Stimulated activated CD4-positive, alpha-beta T cell treated with anti-CD3 and anti-CD28 coated beads, Interleukin-4, amount 100 ng/mL, for 1 hour (primary cell): ENCODE data around the gene KCNMA1.

Source experiments
- DNase-seq: peaks from one replicate; pipeline ENCODE4 v3.0.0-alpha.2; 2020

KCNMA1 gene

DNA sequence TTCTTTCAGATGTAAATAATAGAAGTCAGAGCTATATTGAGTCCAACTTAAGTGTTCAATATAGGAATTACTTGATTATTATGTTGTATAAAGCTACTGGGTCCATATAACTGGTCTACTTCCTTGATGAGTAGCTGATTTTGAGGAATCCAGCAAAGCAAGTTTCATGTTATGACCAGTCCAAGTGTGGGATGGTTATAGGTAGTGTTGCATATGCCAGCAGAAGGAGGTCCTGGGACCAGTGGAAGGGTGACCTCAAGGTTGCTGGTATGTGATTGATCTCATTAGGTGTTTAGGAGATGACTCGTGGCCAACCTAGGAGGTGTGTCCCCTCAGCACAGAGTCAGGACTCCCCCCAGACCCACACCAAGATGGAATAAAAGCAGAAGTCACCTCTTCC, 551.5 kb downstream of the KCNMA1 start:
- DNase-seq: no peak

DNA sequence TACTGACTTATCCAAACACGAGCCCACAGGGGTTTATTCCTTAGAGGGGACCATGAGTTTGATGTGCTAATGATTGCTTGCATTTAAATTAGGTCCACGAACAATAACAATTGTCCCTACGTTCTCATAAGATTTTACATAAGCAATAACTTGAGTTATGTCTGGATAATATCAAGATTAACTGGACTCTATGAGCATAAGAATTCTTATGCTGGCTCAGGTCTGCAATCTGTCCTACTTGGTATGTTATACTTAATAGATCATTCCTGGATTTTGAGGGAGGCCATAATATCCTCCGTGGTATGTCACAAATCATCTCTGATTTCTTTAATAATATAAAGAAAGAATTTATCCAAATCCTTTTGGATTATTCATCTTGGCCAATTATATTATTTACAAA, 552.3 kb downstream of the KCNMA1 start:
- DNase-seq: no peak

DNA sequence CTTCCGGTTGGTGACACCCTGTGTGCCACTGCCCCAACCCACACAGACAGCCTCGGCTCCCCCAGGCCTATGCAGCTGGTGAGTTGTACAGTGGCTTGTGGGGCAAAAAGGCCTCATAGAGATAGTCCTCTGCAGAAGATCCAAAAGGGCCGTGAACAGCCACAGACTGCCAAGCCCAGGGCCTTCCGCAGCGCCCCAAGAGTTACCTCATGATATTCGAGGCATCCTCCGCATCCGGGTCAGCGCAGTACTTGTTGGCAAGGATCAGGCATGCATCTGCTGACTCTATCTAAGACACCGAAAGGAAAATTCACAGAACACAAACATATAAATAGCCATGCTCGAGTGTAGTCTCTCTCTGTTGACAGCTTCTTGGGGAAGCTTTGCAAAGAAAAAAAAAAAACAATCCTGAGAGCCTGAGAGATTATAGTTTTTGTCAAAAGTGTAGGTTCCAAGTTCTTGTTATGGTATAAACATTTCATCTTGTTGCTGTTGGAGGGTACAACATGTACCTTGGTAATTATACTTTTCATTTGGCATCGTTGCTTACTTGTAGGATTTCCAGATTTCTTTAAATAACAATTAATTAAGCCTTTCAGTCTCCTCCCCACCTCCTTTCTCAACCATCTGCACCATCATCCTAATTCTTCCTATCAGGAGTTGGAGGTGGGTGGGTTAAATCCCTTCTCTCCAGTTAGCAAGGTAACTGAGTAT, 553.0 kb downstream of the KCNMA1 start:
- no peak for DNase-seq

DNA sequence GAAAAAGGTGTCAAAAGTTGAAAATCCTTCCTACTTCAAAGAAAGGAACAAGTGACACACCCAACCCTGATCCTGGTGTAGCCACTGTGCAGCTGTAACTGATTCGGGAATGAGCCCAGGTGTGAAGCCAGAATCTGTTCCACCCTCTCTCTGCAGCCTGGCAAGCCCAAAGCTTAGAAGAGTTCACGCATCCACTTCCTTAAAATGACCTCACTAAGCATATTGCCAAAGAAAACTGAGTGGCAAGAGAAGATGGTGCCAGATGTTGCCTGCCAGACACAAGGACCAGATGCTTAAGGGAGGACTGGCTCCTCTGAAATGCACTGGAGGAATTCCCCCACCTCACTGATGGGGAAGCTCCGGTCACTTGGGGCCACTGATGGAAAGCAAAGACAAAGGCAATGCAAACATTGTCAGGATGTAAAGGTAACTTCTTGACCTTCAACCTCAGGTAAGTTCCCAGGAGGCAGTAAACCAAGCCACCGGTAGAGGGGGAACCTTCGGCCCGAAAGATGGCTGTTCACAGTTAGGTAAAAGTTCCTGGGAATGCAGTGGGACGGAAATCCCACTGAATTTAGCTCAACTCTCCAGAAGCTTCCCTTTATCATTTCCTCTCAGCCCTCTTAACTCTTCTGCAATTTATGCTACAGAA, 554.9 kb downstream of the KCNMA1 start:
- DNase-seq: no peak

DNA sequence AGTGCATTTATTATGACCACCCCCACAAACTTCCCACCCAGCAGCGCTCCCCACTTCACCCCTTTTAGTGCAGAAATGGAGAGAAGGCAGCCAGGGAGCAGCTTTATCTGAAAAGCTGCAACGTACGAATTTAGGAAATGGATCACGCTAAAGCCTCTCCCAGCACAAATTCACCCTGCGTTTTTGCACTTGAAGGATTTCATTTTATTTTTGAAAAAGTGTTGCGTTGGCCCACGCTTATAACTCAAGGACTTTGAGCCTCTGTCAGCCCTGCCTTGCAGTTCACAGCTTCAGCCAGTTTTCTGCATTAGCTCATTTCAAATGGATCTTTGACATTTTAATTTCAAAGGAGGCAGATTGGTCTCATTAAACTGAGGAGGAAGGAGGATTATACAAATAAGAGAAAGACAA, 556.1 kb downstream of the KCNMA1 start:
- no peak for DNase-seq

DNA sequence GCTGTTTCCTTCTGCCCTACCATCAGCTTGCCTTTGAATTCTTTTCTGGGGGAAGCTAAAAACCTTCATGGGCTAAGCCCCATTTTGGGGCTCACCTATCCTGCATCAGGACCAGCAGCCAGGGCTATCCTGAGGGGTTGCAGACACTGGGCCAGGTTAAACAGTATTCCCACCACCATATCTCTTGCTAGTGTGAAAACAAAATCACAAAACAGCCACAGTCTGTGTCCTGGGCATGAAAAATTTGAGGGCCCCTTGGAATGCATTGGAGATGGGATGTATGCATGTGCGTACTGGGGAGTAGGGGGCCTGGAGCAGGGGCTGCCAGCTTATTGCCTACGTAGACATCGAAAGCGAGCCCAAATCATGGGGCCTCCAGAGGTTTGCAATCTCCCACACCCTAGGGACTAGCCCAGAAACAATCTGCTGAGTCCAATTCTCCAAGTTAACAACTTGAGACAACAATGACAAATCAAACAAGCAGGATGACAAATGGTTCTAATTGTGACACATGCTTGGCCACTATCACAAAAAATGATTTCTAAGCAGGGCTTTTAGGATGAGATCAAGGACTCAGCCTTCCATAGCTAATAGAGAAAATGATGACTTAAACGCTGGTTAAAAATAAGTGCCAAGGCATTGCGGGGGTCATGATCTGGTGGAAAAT, 557.1 kb downstream of the KCNMA1 start:
- DNase-seq: no peak

DNA sequence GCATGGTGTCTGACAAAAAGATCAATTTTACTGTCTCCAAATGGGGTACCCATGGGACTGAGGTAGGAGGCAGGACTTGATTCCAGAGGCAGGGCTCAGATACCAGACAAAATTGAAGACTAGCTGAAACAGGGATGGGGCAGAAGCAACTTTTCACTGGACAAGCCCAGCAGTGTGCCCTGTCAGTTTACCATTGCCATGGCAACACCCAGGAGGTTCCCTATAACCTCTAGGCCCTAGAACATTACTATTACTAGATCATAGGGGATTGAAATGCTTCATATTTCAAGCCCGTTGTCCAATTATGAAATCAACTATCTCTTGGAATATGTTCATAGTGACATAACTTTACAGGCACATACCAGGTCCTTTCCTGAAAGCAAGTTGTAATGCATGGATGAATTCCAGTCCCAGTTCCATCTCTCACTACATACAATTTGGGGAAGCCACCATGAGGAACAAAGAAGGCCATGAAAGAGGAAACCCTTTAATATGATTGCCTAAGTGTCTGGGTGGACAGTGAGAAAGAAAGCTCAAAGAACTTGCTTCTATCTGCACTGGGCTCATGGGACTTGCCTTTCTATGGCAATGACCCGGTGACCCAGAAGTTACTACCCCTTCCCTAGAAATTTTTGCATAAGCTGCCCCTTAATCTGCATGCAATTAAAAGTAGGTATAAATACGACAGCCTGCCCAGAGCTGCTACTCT, 557.9 kb downstream of the KCNMA1 start:
- DNase-seq: no peak

DNA sequence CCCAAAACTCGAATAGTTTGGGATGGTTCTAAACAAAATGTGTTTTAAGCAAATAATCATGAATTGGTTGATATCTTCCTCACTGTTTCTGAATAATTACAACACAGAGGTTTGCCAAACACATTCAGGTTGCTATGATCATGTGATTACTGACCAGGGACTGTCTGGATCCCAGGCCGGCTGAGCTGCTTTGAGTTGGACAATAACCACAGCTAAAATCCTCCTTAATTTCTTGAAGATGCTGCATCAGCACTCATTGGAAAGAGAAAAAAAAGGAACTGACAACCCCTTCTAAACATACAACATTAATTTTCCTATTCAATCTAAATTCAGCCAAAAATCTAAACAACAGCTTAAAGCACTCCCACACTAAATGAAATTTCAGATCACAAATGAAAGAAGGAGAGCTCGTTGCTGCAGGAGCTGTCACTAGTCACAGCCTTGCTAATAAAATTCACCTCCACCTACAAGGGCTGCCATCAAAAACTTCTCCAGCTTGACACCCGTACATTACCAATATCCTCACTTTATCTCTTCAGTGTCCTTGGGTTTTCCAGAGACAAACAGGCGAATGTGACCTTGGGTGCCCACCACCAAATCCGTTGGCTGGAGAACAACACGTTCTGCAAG, 560.2 kb downstream of the KCNMA1 start:
- no peak for DNase-seq

DNA sequence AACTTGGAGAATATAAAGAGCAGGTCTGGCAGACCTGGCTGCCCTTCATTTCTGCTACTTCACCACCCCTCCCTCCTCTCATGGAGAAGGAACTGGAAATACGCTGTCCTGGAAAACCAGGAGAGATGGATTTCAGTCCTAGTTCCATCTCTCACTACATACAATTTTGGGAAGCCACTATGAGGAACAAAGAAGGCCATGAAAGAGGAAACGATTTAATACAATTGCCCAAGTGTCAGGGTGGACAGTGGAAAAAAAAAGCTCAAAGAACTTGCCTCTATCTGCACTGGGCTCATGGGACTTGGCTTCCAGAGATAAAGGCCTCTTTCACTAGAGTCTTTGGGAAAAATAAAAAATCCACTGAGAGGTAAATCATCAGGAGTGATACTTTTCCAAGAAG, 561.7 kb downstream of the KCNMA1 start:
- no peak for DNase-seq

DNA sequence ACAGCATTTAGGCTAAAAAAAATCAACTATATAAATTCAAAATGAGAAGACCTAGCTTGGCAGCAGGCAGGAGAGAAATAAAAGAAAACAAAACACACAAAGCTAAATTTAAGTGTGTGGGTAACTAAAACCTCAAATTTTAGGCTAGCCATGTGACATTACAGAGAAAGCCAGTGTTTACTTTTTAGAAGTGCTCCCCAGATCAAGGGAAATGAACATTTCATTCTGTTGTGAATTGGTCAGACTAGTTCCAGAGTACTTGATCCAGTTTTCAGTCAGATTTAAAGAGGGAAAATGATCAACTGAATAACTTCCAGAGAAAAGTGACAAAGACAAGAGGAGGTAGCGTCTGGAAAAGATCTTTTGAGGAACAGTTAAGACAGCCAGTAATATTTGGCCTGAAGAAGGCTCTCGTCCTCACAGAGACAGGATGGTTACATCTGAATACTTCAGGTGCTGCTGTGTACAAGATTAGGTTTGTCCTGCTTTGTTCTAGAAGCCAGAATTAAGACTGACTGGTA, 563.4 kb downstream of the KCNMA1 start:
- no peak for DNase-seq

DNA sequence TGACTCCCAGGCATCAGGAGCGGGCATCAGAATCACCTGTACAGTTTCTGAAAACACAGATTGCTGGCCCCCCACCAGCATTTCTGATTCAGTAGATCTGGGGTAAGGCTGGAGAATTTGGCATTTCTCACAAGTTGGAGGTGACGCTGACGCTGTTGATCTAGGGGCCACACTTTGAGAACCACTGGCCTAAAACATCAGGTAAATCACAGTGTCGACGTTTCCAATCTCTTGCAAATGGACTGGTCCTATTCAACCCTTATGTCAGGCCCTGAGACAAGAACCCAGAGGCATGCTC, 564.0 kb downstream of the KCNMA1 start:
- no peak for DNase-seq

DNA sequence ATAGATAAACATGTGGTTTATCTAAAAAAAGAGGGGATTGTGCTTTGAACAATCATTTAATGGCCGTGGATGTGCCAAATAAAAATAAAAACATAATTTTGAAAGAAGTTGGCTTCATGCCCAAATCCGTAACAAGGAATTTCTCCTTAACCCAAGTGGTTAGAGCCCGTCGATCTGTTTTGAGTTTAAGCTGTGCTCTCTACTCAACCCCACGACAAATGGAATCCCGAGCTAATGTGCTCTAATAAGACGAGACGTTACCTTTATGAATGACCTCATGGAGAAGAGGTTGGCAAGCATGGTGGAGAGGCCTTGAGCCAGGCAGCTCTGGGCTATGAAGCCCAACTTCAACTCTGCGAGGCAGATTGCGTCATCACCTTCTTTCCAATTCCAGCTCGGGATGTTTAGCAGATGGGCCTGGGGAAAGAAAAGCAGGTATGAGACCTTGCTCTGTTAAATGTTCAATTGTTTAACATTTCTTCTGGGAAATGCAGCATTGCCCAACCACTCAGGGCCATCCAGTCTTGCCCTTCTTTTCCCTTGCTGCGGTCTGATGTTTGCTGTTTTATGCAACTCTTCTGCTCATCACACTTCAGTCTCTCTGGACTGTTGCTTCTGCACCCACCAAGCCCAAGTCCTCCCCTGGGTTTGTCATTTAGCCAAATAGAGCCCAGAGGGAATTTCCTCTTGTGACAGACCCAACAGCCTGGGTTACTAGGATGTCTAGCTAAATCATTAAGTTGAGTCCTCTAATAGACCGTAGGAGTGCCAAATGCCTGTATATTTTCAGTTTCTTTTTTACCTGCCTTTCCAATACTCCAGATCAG, 564.6 kb downstream of the KCNMA1 start:
- DNase-seq: no peak

DNA sequence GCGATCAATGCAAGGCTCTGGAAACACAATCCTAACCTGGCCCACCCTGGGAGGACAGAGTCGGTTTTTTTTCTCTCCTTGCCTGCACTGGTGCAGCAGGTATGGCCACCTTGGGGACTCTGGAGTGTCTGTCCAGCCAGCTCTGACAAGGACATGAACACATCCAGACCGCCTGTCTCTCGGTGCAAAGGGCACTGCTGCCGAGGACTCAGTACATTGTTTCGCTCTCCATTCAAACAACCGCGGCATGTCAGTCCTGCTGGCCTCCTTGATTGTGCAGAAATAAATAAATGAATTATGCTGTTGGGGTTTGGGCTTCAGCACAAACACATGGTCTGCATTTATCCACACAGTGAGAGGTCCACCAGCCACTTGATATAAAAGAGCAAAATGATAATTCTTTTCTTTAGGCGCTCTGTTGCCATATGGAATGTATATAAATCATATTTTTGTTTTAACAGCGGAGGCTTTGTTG, 565.2 kb downstream of the KCNMA1 start:
- no peak for DNase-seq

DNA sequence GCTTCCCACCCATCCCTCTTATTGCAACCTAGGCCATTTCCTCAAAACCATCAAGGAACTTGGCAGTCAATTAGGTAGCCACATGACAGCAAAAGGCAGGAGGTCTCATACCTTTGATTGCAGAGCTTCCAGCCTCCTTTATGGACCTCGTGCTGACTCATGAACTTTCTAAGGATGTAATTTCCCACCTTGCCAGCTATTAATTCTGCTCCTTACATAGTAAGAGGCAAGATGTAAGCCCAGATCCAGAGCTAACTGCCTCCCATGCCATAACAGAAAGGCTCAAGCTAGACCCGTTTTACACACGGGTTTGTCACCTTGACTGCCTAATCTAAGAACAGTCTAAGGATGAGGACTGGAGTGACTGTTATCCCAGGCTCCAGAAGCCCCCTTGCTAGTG, 565.7 kb downstream of the KCNMA1 start:
- DNase-seq: no peak

DNA sequence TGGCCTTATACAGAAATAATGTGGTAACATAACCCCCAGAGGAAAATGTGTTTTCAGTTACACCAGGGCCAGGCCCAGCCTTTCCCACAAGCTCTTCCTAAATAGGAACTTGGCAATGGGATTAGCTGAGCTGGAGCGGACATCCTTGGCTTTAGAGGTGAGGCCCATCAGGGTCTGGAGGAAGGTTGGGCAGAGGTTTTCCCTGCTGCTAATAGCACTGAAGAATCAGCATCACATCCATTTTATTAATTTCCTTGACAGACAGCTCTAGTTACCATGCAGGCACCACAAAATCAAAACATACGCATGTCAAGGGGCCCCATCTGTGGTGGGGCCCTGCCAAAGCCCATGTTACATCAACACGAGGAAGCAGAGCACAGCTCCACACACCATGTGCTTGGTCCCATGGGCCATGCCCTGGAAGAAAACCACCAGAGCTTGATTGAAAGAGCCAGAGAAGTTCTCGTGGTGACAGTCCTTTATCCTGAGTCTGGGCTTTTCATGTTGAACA, 566.6 kb downstream of the KCNMA1 start:
- DNase-seq: no peak

DNA sequence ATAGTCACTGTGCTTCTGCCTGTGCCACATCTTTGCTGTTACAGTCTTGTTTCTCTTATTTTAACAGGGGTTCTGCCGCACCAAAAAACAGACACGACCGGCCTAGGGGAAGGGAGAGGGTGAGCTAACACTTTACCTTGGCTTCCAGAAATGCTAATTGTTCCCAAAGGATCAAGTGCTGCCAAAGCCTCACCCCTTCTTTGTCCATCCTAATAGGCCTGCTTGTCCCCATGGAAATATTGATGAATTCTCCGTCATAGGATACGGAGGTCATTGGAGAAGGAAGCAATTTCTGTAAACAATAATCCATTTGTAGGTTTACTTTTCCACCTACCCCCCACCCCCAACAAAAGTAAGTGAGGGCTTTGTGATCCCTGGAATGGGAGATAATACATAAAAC, 567.3 kb downstream of the KCNMA1 start:
- DNase-seq: no peak

DNA sequence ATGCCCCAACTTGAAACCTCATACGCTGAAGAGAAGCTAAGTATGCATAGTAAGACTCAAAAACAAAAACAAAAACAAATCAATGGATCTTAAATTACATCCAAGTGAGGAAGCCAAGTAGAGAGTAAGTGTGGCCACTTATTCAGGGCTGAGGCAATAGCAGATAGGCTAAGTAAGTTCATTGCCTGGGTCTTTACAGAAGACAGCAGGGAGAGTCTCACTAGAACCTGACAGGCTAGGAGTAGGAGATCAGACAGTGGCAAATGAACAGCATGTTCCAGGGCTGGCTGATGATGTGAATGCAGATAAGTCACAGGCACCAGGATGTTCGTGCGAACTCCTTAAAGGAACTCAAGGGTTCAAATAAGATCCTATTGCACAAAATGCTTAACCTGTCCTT, 568.6 kb downstream of the KCNMA1 start:
- DNase-seq: no peak

DNA sequence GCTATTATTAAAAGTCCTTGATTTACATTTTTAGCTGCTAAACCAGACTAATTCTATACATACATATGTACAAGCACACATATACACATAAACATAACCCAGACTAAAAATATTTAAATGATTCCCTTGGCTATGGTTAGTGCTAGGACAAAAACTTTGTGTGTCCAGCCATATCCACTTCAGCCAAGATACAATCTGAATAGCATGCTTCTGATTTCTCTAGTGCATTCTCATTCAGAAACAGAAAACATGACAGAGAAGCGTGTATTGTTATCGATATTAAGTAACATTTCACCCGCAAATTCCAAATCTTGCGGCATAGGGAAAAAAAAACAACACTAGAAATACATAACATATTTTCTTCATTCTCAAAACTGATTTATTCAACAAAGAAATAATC, 569.3 kb downstream of the KCNMA1 start:
- no peak for DNase-seq

DNA sequence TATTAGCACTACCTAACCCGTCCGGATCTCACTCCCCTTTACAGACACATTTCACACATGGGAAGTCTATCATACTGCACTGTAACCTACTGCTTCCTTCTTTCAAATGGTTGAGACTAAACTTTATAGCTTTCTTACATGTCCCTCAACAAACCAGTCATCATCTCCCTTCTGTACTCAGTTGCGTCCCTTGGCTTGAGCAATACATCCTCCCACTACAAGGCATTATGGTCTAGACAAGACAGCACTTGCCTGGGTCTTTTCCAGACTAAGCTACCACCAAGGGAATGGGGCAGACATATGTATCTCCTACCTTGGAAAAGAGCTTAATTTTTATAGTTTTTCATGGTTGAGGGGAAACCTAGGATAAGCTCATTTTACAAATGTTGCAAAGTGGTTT, 575.2 kb downstream of the KCNMA1 start:
- DNase-seq: no peak

DNA sequence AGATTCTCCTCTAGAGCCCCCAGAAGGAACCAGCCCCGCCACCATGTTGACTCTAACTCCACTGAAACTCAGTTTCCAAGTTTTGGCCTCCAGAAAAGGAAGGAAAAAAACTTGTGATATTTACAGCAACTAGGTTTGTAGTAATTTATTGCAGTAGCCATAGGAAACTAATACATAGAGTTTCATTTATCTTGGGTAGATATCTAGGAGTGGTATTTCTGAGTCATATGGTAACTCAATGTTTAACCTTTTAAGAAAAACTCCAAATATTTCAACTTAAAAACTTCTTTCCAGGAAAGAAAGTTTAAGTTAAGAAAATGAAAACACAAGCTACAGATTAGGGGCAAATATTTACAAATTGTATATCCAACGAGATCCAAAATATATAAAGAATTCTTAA, 576.7 kb downstream of the KCNMA1 start:
- no peak for DNase-seq

DNA sequence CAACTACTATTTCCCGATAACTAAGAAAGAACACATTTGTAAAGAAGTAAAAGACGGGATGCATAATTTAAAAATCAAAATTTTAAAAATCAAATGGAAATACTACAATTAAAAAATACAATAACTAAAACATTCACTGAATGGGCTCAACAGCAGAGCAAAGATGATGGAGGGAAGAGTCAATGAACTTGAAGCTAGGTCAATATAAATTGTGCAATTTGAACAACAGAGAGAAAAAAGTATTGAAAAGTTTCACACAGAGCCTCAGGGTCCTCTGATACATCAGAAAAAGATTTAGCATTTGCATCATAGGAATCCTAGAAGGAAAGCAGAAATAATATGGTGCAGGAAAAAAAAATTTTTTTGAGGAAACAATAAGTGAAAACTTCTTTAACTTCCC, 581.0 kb downstream of the KCNMA1 start:
- no peak for DNase-seq

DNA sequence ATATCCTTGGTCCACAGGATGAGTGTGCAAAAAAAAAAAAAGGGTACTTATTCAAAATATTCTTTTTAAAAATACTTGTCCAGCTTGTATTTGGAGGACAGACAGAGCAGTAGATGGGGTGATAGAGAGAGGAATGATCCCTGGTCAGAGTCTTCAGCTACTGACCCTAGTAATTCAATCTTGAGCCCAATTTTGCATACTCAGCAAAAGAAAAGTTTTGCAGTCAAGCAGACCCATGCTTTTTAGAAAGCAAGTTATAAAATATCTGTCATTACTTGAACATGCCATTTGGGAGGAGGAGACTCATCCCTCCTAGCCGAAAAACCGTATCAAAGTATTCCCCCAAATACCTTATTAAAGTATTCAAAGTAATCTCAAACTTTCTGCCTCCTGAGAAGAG, 585.0 kb downstream of the KCNMA1 start:
- no peak for DNase-seq
